Ramos (cell line): ENCODE data around the gene EIPR1.

ENCODE experiments used
- in situ Hi-C: fragments of 300-500 bp; cut with MboI; formaldehyde crosslinking; loops from one replicate; pipeline ENCODE4 v1.14.3; 2022; ENCODE audit warnings: low sequenced_read_pairs; ENCODE audit not compliant: unreplicated experiment

The EIPR1 gene

DNA sequence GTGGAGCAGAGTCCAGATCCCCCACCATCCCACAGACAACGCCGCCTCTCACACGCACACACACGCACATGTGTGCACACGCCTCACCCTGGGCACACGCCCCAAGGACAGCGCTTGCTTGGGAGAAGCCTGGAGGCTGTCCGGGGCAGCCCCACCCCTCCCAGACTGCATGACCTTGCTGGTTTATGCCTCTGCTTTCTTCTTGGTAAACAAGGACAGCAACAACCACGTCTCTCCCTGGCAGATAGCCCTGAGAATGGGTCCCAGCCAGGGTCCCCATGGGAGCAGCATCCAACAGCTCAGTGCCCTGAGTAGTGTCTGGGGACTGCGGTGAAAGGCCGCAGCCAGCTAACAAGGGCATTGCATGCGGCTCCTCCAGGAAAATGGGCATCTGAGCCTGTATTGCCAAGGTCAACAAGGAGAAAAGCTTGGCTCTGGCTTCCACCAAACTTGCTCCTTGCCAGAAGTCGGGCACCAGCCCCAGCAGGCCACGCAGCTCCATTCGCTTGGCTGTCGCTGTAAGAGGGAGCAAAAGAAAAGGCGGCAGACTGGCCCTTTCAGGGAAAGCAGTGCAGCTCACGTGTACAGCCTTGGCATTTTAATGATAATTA is 234.6 kb downstream of the EIPR1 start:
- in situ Hi-C loops: no loop called here

DNA sequence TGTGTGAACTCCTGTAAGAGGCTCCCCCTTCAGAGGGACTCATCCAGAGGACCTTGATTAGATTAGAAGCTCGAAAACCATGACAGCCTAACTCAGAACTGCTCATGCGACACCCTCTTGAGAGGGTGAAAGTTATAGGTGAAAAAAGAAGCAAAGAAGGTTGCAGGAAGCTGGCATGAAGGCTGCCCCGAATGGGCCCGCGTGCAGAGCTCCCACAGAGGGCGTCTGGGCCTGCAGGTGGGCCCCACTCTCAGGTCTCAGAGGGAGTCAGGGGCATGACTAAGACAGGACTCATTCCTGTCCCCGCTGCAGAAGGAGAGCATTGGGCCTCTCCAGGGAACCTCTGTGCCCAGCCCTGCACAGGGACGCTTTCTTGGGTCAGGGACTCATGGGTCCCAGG is 235.4 kb downstream of the EIPR1 start:
- in situ Hi-C loops: no loop called here

DNA sequence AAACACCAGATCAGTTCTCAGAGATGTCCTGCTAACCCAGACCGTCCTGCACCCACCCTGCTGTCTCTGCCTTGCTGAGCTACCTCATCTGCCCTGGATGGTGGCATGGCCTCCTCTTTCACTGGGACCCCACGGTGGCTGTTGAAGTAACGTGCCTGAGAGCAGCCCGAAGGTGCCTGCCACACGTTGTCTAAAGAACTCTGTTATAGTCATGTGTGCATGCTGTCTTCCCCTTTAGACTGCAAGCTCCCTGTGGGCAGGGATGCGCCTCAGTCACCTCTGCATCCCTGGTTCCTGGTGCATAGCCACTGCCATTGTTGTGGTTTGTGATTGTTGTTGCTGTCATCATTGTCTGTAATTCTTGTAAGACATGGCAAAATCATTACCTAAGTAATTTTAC is 235.9 kb downstream of the EIPR1 start:
- in situ Hi-C loops: no loop called here

DNA sequence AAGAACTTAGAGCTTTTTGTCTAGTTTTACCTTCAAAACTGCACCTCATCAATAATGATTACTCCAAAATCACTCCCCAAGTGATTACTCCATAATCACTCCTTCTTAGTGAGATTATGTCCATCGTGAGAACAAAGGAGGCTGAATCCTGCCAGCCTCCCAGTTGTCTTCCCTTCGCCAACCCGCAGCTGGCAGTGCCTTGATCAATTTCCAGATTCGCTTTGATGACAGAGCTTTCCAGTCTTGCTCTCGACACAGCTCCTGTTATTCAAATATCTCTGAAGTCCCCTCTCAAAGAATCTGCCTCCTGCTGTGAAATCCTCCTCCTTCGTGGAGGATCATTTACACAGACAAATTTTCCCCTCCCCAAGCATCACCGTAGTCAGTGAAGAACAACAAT is 237.7 kb downstream of the EIPR1 start:
- in situ Hi-C loops: no loop called here
